GM12873 (cell line): ENCODE measurements around the gene PTPRG.

Source experiments
- TF ChIP-seq, protein P1 (sequence below): IDR thresholded peaks from 2 replicates; pipeline ENCODE4 v1.5.1; 2012; ENCODE audit warnings: low read depth, mild to moderate bottlenecking, moderate library complexity, low read length, control low read depth; ENCODE audit not compliant: insufficient read depth; ENCODE audit errors: missing control alignments

Gene PTPRG

DNA sequence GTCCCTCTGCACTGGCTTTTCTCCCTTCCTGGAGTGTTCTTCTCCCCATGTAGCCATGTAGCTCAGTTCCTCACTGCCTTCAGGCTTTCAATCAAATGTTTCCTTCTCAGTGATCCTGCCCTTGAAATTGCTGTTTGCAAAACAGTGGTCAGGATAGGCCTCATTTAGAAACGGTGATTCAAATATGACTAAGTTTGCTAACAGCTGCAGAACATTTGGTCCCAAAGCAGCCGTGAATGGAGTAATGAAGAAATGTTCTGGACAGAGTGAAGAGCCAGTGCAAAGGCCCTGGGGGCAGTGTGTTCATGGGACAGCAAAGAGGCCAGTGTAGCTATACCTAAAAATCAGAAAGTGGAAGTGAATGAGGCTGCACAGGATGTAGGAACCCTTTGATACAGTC lies 588.6 kb downstream of the PTPRG start:
- TF ChIP-seq, protein P1, sequence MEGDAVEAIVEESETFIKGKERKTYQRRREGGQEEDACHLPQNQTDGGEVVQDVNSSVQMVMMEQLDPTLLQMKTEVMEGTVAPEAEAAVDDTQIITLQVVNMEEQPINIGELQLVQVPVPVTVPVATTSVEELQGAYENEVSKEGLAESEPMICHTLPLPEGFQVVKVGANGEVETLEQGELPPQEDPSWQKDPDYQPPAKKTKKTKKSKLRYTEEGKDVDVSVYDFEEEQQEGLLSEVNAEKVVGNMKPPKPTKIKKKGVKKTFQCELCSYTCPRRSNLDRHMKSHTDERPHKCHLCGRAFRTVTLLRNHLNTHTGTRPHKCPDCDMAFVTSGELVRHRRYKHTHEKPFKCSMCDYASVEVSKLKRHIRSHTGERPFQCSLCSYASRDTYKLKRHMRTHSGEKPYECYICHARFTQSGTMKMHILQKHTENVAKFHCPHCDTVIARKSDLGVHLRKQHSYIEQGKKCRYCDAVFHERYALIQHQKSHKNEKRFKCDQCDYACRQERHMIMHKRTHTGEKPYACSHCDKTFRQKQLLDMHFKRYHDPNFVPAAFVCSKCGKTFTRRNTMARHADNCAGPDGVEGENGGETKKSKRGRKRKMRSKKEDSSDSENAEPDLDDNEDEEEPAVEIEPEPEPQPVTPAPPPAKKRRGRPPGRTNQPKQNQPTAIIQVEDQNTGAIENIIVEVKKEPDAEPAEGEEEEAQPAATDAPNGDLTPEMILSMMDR, result no peak

DNA sequence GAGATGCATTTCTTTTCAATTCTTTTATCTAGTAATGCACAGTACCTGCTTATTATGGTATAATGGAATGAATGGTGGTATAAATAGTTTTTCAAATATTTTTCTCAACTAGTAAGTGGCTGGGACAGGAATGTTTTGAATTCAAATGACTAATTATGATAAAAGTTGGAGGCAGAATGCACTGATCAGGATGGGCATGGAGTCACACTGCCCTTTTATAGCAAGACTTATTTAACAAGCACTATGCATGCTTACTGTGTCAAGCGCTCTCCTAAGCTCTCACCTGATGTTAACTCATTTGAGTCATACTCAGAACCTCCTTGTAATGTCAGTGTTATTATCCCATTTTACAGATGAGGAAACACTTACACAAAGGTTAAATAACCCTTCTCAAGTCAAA lies 590.2 kb downstream of the PTPRG start:
- TF ChIP-seq, protein P1, result no peak

DNA sequence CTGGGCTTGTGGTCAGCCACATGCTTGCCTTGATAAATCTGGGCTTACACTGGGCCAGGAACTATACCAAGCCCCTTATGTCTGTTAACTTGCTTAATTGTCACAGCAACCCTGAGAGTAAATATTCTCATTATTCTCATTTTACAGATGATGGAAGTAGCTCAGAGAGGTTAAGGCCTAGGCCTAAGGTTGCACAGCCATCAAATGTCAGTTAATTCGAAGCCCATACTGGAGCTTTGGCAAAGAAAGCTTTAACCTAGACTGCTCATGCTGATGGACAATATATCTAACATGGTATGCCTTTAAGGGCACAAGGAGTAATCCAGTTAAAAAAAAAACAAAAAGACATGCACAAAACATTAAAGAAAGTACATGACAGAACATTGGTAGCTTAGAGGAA lies 591.9 kb downstream of the PTPRG start:
- TF ChIP-seq, protein P1, result no peak

DNA sequence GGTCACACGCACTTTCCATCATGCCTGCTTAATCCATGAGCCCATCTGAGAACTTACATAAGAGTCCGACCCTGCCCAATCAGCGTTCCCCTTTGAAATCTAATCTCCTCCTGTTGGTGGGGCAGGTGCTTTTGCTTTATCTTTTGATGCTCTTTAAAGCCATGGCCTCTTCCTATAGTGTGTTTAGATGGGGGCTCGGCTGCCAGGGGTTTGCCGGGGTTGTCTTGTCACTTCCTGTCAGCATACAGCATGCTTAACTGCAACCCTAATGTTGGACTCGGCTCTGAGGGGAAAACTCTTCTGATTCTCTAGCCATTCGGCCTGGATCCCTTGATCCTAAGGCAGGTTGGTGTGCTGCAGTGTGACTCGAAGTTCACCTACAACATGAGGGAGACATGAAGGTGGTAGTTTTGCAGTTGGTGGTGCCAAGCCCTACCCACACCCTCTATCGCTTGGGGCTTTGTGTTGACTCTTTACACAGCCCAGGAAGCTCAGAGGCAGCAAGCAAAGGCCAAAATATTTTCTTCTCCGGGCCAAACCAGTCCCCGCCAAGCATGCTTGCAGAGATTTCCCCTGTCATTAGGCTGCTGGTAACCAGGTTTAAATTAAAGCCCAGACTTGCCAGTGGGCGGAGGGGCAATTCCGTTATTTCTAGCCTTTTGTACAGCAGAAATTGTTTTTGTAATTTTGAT lies 593.2 kb downstream of the PTPRG start:
- TF ChIP-seq, protein P1, result no peak

DNA sequence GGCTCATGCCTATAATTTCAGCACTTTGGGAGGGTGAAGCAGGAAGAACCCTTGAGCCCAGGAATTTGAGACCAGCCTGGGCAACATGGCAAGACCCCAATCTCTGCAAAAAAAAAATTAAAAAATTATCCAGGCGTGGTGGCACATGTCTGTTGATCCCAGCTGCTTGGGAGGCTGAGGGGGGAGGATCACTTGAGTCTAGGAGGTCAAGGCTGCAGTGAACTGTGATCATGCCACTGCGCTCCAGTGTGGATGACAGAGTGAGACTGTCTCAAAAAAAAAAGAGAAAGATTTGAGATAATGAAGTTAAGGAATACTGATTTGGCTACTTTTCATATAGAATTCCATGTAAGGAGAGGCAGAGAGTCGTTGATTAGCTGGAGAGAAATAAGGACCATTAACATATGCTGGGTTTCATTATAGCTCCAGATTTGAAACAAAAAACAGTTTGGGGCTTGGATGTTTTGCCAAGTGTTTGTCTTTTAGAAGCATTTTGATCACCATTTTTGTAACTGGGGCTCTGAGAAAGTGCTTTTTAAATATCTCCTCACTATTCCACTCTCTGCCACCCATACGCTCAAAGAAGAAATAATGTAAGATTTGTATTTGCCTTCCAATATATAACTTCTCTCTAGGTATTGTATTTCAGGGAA lies 597.8 kb downstream of the PTPRG start:
- TF ChIP-seq, protein P1, result no peak

DNA sequence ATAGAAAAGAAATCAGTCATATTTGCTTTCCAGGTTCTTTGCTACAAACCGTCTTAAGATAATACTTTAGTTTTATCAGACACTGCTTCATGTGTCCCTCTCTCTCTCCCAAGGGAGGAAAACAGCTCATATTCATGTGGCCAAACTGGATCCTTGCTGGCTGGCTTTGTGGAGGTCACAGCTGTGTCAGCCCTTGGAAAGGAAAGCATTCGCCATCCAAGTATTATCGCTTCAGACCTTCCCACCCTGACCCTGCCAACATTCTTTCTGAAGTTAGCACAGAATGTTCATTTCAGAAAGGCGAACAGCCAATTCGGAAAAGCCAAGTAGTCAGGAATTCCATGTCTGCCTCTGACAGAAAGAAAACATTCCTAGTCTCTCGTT lies 598.3 kb downstream of the PTPRG start:
- TF ChIP-seq, protein P1, result no peak

DNA sequence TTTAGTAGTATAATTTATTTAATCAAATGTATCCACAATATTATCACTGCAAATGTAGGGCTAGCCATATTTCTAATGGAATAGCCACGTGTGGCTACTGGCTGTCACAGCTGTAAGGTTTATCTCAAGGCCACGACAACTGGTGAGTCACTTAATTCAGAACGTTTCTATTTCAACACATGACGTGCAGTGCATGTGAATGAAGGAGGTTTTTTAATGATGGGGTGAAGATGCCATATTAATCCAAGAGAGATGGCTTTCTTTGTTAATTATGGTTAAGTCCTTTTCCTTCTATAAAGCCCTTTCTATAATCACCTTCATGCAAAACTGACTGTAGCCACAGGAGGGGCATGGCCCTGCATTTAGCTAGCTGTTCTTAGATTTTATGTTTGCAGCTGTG lies 600.0 kb downstream of the PTPRG start:
- TF ChIP-seq, protein P1, result no peak
